ENCODE results near the gene ILF3.

The ILF3 gene

DNA sequence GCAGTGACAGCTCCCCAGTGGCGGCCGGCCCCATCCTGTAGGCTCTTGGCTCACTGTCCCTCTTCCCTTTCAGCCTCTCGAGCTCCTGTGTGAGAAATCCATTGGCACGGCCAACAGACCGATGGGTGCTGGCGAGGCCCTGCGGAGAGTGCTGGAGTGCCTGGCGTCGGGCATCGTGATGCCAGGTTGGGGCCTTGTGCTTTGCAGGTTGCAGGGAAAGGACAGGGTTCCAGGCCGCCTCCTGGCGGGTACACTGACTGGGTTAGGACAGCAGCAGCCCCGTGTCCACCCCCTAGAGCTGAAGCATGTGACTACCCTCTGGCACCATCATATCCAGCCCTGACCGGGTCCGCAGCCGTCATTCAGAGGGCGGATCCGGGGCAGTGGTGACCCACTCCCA lies 25.6 kb downstream of the ILF3 start:
- DNase-seq, result no peak

DNA sequence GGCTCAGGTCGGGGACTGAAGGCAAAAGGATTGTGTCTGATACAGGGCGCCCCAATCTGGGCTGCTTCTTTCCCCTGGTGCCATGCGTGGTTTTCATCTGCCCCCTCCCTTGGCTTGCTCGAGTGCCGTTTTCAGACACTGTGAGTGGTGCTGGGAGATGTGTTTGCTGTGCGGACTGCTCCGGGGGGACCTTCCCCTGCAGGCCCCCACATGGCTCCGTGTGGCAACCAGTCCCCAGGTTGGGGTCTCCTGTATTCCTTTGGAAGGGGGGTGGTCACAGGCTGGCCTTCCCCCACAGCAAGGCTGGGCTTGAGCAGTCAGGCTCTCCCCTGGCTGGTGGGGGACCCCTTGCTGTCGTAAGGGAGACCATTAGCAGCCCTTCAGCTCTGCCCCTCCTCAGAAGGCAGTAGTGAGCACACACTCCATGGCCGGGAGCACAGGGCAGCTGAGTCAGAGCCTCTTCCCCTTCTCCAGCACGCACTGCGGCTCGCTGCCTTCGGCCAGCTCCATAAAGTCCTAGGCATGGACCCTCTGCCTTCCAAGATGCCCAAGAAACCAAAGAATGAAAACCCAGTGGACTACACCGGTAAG lies 26.5 kb downstream of the ILF3 start:
- DNase-seq, result no peak

DNA sequence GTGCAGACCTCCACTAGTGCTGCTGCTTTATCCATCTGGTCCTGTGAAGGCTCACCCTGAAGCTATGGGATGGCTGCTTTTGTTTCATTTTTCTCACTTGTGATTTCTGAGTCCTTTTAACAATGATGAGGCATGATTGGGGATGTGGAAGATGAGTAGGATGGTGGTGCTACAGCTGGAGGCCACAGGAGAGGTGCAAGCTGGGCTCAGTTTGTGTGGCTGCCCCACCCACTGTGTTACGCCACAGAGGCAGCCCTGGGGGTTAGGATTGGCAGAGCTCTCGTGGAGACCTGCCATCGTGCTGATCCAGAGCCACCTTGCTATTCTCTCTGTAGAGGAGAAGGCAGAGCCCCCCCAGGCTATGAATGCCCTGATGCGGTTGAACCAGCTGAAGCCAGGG lies 27.5 kb downstream of the ILF3 start:
- no peak for DNase-seq

DNA sequence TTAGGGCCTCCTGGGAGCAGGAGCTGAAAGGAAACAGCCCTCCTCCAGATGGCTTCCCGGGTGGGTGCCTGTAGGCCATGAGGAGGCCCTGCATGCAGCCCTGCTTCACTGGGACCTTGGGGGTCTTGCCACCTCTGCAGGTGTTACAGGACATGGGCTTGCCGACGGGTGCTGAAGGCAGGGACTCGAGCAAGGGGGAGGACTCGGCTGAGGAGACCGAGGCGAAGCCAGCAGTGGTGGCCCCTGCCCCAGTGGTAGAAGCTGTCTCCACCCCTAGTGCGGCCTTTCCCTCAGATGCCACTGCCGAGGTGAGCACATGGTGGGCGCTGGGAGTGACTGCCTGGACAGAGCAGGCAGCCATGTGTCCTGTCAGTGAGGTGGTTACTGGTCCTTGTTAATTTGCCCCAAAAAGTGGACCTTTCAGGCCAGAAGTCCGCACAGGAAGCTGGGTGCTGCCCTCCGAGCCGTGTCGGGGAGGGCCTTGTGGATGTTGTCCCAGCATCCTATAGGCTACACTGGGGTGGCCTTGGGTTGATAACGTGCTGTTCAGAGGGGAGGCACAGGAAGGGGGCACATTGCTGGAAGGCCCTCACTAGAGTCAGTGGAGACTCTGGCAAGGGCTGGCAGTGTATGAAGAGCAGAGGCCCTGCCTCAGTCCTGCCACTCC lies 28.4 kb downstream of the ILF3 start:
- DNase-seq, result no peak

DNA sequence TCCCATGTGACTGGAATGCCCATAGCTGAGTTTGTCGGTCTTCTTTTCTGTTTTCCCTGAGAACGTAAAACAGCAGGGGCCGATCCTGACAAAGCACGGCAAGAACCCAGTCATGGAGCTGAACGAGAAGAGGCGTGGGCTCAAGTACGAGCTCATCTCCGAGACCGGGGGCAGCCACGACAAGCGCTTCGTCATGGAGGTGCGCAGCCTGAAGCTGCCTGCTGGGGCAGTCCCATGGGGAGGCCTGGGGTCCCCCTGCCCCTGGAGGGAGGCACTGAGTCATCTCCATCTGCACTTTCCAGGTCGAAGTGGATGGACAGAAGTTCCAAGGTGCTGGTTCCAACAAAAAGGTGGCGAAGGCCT lies 28.9 kb downstream of the ILF3 start:
- no peak for DNase-seq

DNA sequence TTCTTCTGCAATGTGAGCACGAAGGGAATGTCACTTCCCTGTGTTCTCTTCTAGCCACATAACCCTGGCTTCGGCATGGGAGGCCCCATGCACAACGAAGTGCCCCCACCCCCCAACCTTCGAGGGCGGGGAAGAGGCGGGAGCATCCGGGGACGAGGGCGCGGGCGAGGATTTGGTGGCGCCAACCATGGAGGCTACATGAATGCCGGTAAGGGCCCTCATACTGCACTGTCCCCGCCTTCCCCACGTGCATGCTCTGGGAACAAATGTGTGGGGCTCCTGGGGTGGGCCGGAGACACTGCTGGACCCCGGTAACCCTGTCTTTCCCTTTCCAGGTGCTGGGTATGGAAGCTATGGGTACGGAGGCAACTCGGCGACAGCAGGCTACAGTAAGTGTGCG lies 29.4 kb downstream of the ILF3 start:
- no peak for DNase-seq

DNA sequence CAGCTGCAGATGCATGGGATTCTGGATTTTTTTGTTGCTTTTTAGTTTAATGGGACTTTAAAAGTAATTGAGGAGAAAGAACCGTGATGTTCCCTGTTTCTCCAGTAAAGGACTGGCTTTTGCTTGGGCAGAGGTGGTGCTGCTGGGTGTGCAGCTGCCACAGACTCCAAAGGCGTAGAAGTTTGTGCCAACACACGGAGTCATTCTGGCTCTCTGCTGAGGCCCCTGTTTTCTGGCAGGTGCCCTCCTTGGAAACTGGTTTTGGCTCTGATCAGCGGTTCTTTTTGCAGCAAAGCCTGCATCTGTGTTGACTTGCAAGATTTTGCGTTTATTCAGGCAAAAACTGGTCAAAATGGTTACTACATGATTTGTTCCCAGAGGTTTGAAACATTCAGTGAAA lies 31.1 kb downstream of the ILF3 start:
- DNase-seq, result no peak

DNA sequence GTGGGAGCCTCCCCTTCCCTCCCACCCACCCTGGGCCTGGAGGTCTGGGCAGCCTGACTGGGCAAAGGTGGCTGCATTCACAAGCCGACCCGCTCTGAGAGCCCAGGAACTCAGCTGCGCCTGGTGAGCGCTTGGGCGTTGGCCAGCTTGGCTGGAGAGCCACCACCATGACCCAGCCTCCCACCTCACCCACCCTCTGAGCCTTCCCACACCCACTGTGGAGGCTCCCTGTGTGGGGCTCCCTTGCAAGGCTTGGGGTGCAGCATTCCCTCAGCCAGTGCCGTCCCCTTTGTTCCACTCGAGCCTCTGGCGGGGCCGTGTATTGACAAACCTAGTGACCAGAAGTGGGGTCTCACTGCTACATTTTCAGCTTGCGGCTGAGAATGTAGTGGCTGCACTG lies 32.0 kb downstream of the ILF3 start:
- no peak for DNase-seq

DNA sequence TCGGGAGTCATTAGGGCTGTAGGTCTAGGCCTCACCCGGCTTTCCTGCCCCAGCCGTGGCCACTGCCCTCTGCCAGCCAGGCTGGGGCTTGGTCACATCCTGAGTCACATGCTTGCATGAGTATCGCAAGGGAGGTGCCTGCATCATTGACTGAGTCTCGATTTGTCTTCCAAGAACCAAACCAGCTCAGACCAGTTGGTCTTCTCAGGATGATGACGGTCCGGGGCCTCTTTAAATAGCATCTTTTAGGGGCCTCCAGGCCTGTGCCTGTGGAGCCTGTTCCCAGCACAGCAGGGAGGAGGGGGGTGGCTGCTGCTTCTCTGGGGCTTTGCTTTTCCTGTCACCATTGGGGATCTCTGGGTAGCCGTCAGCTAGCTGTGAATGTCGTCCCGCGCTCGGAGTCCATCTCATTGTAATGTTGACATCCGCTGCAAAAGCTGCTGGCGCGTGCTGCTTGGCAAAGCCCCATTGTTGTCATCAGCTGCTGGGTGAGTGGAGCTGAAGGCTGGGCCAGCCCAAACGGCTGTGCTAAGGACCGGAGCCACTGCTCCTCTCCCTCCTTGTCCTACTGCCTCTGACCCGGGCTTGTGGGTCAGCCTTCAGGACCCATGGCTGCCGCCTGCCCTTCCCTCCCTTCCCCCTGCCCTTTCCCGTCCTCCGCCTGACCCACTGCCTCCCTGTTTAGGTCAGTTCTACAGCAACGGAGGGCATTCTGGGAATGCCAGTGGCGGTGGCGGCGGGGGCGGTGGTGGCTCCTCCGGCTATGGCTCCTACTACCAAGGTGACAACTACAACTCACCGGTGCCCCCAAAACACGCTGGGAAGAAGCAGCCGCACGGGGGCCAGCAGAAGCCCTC lies 32.7 kb downstream of the ILF3 start:
- no peak for DNase-seq

DNA sequence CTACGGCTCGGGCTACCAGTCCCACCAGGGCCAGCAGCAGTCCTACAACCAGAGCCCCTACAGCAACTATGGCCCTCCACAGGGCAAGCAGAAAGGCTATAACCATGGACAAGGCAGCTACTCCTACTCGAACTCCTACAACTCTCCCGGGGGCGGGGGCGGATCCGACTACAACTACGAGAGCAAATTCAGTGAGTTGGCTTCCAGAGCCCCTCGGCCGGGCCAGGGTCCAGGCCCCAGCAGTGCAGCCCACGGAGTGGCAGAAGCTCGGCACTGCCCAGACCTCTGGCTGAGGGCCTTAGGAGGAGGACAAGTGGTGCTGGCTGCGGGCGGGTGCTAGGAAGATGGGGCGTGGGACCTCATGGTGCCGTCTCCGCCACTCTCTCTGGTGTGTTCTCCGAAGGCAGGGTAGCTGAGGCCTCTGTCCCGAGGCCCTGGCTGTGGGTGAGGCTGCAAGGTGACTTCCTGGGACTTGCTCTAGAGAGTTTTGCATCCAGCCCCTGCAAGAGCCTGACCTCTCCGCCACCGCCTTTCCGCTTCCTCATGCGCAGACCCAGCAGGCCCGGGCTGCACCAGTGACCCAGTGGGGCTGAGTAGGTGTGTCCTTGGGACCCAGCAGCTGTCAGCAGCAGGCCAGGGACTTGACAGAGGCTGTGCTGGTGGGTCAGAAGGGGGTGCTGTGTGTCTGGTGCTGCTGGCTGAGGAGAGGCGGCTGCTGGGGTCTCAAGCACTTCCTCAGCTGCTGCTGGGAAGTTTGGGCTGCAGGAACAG lies 33.6 kb downstream of the ILF3 start:
- no peak for DNase-seq

DNA sequence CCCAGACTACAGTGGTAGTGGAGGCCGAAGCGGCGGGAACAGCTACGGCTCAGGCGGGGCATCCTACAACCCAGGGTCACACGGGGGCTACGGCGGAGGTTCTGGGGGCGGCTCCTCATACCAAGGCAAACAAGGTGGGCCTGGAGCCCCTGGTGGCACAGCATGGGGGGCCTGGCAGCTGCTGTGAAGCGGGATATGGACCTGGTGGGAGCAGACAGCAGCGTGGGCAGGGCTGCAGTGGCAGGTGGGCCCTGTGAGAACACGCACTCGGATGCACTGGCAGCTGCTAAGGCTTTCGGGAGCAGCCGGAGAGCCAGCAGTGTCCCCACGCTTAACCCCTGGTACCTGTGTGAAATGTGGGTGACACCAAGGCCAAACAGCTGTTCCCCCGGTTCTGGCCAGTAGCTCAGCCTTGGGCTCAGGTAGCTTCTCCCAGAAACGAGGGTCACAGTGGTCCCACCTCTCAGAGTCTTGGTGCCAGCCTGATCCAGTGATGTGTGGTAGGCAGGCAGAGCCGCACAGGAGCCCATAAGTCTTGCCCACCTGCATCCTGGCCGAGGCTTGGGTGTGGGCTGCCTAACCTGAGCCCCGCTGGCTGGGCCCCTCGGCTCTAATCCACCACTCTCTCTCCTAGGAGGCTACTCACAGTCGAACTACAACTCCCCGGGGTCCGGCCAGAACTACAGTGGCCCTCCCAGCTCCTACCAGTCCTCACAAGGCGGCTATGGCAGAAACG lies 34.6 kb downstream of the ILF3 start:
- DNase-seq, result no peak

DNA sequence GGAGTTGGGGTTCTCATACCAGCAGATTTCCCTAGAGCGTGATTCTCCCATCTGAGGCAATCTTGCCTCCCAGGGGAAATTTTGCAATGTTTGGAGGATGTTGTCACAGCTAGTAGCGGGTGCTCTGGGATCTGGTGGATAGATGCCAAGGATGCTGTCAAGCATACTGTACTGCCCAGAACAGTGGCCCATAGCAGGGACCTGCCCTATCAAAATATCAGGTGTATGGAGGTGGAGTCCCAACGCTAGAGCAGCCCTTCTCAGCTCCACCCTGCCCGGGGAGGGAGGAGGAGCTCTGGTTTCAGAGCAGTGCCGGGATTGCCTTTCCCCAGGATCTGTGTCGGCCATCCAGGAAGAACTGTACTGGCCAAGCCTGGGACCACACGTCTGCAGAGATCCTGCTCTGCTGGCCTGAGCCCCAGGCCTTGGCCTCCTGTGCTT lies 36.2 kb downstream of the ILF3 start:
- no peak for DNase-seq

DNA sequence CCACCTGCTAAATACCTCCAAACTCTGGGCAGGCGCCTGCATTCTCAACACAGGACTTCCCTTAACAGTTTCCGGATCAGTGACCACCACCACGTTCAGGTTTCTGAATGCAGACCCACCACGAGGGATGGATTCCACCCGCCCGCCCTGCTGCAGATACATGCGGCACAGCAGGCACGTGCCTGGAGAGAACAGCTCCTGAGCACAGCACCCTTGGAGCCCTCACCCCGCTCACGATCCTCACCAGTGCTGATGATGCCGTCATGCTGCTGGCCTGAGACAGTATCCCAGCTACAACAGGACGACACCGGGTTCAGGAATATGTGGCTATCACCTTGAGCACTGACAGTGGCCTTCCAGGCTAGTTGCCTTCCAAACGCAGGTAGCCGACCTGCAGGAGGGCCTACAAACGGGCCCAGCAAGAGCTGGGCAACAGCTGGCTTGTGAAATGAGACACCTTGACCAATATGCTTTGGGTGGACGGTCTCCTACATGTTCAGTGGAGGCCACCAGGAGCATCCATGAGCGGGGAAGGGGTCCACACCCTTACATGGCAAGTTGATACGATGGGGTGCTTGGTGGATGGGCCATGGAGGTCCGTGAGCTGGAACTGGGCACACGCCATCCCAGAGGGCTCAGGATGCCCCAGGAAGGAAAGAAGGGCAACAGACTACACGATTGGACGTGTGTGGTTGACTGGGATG lies 37.2 kb downstream of the ILF3 start:
- DNase-seq, result no peak

DNA sequence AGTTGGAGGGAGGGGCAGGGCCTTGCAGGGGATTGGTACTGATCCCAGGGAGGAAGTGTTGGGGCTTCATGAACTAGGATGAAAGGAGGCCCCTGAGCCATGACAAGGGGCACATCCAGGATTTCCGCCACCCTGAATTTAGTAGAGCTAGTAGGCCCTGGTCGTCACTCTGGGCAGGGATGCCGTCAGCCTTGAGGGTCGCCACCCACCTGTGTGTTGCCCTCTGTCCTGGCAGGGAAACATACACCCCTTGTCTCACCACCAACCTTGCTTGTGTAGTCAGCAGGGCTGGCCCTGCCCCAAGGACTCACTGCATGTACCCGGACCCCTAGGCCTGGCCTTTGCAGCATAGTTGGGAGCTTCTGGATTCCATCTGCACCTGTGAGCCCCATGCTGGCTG lies 37.7 kb downstream of the ILF3 start:
- no peak for DNase-seq

DNA sequence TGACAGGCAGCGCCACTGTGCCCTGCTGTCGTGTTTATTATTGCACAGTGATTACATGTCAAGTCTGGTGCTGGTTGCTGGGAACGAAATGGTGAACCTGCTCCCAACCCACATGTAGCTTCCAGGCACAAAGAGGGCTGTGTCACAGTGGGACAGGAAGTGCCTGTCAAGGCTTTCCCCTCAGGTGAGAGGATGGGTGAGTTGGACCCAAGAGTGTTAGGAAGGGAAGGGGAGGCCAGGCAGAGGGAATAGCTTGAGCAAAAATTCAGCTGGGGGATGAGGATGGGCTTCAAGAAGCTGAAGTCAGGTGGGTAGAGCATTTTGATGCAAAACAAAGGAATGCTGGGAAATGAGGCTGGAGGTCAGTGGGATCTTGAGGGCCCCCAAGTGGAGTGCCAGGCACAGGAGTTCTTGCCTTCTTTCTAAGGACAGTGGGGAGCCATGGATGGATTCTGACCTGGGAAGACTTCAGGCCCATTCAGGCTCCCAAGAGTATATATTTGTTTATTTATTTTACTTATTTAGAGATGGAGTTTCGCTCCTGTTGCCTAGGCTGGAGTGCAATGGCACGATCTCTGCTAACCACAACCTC lies 38.6 kb downstream of the ILF3 start:
- DNase-seq, result no peak

DNA sequence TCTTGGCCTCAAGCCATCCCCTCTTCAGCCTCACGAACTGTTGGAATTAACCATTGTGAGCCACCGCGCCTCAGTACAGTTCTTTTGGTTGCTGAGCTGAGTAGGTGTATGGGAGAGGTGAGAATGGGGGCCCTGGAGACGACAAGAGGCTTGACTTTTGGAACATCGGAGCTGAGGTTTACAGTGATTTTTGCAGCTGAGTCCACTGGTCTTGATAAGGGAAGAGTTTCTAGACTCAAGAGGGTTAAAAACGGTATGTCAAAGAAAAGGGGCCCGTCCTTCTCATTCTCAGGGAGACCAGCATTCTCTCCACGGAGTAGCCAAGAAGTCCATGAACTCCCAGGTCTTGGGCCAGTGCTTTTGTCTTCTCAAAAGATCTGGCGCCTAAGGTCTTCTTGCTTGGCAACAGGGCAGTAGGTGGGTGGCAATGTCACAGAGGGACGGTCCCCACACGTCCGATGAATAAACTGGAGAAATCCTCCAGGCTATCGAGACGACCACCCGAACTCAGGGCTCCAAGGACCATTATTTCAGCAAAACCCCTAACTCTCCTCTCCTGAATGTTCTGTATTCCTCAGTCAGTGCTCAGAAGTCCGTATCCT lies 40.7 kb downstream of the ILF3 start:
- DNase-seq, result no peak

DNA sequence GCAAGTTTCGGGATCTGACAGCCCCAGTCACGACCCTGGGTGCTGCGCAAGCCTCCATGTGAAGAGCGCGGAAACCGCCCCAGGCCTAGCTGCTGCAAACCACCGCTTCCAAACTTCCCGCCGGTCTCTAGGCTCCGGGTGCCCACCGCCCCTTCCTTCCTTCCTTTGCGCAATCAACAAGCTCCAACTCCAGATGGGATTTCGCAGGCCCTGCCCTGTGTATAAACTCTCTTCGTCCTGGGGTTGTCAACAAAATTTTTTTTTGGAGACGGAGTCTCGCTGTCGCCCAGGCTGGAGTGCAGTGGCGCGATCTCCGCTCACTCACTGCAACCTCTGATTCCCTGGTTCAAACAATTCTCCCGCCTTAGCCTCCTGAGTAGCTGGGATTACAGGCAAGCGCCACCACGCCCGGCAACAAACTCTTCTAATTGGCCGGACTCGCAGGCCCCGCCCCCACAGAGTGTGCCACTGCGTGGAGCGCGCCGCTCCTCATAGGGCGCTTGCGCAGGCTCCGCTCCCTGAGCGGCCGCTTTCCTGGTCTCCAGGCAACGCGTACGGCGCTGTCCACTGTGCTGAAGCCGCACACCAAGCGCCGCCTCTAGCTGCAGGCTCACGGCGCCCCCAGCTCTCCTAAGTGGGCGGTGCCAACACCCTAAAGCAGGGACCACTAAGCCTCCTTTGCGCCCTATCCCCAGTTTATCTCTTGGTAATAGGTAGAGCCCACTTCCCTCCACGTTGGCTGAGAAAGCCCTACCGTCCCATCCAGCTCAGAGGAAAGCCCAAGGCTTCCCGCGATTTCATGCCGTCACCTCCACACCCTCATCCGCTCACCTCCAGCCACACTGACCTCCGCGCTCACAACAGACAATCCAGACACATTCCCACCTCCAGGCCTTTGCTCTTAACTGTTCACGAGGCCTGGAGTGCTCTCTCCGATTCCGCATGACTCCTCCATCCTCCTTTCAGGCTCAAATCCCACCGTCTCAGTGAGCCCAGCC lies 41.6 kb downstream of the ILF3 start:
- peak; percentile 91 for DNase-seq

DNA sequence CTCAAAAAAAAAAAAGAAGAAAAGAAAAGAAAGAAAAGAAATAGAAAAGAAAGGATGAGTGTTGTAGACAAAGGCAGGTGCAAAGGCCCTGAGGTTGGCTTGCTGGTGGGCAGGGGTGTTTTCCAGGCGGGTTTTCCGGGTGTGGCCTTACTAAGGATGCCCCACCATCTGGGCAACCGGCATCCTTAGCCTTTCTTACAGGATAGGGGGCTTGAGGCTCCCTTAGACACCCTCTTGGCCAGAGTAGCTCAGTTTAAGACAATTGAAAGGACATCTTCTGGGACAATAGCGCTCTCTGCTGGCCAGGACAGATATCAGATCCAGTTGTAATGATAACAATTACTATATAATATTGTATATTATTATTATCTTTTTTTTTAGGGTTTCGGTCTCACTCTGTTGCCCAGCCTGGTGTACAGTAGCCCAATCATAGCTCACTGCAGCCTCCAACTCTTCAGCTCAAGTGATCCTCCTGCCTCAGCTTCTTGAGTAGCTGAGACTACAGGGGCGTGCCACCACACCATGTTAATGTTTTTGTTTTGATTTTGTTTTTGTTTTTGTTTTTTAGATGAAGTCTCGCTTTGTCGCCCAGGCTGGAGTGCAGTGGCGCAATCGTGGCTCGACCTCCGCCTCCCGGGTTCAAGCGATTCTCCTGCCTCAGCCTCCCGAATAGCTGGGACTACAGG lies 45.6 kb downstream of the ILF3 start:
- no peak for DNase-seq

DNA sequence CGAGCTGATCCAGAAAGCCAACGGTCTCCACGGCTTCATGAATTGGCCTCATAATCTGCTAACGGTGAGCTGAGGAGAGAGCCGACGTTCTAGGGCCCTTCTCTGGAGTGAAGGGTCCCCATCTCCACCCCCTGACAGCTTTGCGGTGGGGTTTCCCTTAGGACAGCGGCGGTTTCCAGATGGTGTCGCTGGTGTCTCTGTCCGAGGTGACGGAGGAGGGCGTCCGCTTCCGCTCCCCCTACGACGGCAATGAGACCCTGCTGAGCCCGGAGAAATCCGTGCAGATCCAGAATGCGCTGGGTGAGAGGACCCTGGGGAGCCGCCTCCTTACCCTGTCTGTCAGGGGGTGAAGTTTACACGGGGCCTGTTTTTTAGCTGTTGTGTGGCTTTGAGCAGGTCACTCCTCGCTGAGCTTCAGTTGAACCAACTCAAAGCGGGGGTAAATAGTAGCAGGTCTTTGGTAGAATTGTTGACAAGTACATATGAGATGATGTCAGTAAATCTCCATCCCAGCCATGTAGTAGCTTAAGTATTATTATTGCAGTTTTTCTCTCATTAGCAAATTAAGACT lies 47.9 kb downstream of the ILF3 start:
- DNase-seq, result peak; percentile 36

All from NCI-H510A (cell line).